Effector CD4-positive, alpha-beta T cell (primary cell): ENCODE data around the gene TENM4.

ENCODE experiments used
- DNase-seq: peaks from one replicate; pipeline ENCODE4 v3.0.0-alpha.2; 2020

The TENM4 gene

GRCh38 chr11:79290761-79291160 is 150.1 kb downstream of the TENM4 start:
- no peak for DNase-seq

GRCh38 chr11:79287952-79288351 is 152.9 kb downstream of the TENM4 start:
- no peak for DNase-seq

- no peak for DNase-seq
These were observed 155.1 kb downstream of the TENM4 start for GRCh38 chr11:79285756-79286155.

- no peak for DNase-seq
These were observed 164.0 kb downstream of the TENM4 start for GRCh38 chr11:79276736-79277325.

GRCh38 chr11:79274636-79275331 is 166.0 kb downstream of the TENM4 start:
- no peak for DNase-seq

GRCh38 chr11:79273781-79274180 is 167.0 kb downstream of the TENM4 start:
- no peak for DNase-seq

GRCh38 chr11:79269611-79270307 is 171.1 kb downstream of the TENM4 start:
- no peak for DNase-seq

- DNase-seq = no peak
These were observed 174.4 kb downstream of the TENM4 start for GRCh38 chr11:79266396-79266795.

GRCh38 chr11:79265756-79266322 is 175.0 kb downstream of the TENM4 start:
- no peak for DNase-seq

- DNase-seq = no peak
These were observed 176.5 kb downstream of the TENM4 start for GRCh38 chr11:79264284-79264683.

GRCh38 chr11:79263001-79263400 is 177.8 kb downstream of the TENM4 start:
- no peak for DNase-seq

GRCh38 chr11:79262221-79262620 is 178.6 kb downstream of the TENM4 start:
- DNase-seq = no peak

GRCh38 chr11:79261684-79262083 is 179.1 kb downstream of the TENM4 start:
- DNase-seq = no peak

- no peak for DNase-seq
These were observed 181.0 kb downstream of the TENM4 start for GRCh38 chr11:79259800-79260199.

GRCh38 chr11:79258576-79258975 is 182.3 kb downstream of the TENM4 start:
- DNase-seq = no peak

GRCh38 chr11:79255965-79256364 is 184.9 kb downstream of the TENM4 start:
- DNase-seq = no peak

GRCh38 chr11:79253280-79253679 is 187.6 kb downstream of the TENM4 start:
- no peak for DNase-seq

GRCh38 chr11:79249295-79249993 is 191.4 kb downstream of the TENM4 start:
- DNase-seq = no peak

GRCh38 chr11:79244798-79245197 is 196.0 kb downstream of the TENM4 start:
- no peak for DNase-seq

- no peak for DNase-seq
These were observed 196.5 kb downstream of the TENM4 start for GRCh38 chr11:79244241-79244772.

- DNase-seq = no peak
These were observed 197.2 kb downstream of the TENM4 start for GRCh38 chr11:79243422-79244210.

GRCh38 chr11:79242616-79243015 is 198.2 kb downstream of the TENM4 start:
- DNase-seq = no peak
